SU-DHL-6 (cell line): Measurements from ENCODE around the gene LAS1L.
"Not testable (repeated sequence)": the region's sequence is repeated elsewhere in the genome, so short reads cannot be mapped to it uniquely, and the experiment has no call there.

ENCODE experiments used
- H2AFZ ChIP-seq: fragments of 200-600 bp; sonication (generic); 2 replicates; pipeline ENCODE4 v1.6.1; 2014; ENCODE audit warnings: low read depth, mild to moderate bottlenecking, moderate library complexity, mixed read lengths, antibody characterized with exemption, low read length; ENCODE audit not compliant: severe bottlenecking
- H3F3A ChIP-seq: fragments of 200-600 bp; shearing (Covaris generic); 2 replicates; pipeline ENCODE4 v1.6.0; 2016; ENCODE audit warnings: antibody characterized with exemption, mild to moderate bottlenecking; ENCODE audit not compliant: insufficient read depth
- H3K27ac ChIP-seq: fragments of 200-600 bp; sonication (generic); 2 replicates; pipeline ENCODE4 v1.5.1; 2016; ENCODE audit warnings: low read depth, mild to moderate bottlenecking, low read length, moderate library complexity, mixed read lengths
- H3K27me3 ChIP-seq: fragments of 200-600 bp; sonication (generic), shearing (Covaris generic); 2 replicates; pipeline ENCODE4 v1.6.0; 2014; ENCODE audit warnings: mild to moderate bottlenecking, low read length
- H3K36me3 ChIP-seq: fragments of 200-600 bp; sonication (generic); 2 replicates; pipeline ENCODE4 v1.6.1; 2014; ENCODE audit warnings: mild to moderate bottlenecking, low read length, mixed read lengths
- H3K4me2 ChIP-seq: fragments of 300-600, 200-600 bp; shearing (Covaris generic), sonication (generic); 2 replicates; pipeline ENCODE4 v1.6.0; 2014; ENCODE audit warnings: low read length, low read depth, mild to moderate bottlenecking; ENCODE audit not compliant: poor library complexity, severe bottlenecking
- H3K4me3 ChIP-seq: fragments of 200-600 bp; sonication (generic); 2 replicates; pipeline ENCODE4 v1.5.1; 2014; ENCODE audit warnings: antibody characterized with exemption, low read length, mild to moderate bottlenecking, mixed read lengths; ENCODE audit not compliant: insufficient read depth, poor library complexity, severe bottlenecking
- H3K79me2 ChIP-seq: fragments of 200-600 bp; sonication (generic); 2 replicates; pipeline ENCODE4 v1.6.1; 2014; ENCODE audit warnings: mild to moderate bottlenecking, low read length, moderate library complexity; ENCODE audit not compliant: insufficient read depth
- H3K9ac ChIP-seq: fragments of 200-600 bp; sonication (generic); 2 replicates; pipeline ENCODE4 v1.7.0; 2014; ENCODE audit warnings: mild to moderate bottlenecking, low read length
- H3K9me2 ChIP-seq: fragments of 200-600 bp; sonication (generic); replicated peaks from 2 replicates; pipeline ENCODE4 v1.6.1; 2014; ENCODE audit warnings: low read length; ENCODE audit not compliant: insufficient read depth
- H3K9me3 ChIP-seq: fragments of 200-600 bp; sonication (generic); 2 replicates; pipeline ENCODE4 v1.6.1; 2014; ENCODE audit warnings: low read length, mixed read lengths; ENCODE audit not compliant: insufficient read depth
- H4K20me1 ChIP-seq: fragments of 200-600 bp; sonication (generic); 2 replicates; pipeline ENCODE4 v1.6.1; 2014; ENCODE audit warnings: low read depth, mild to moderate bottlenecking, antibody characterized with exemption, low read length, moderate library complexity, mixed read lengths
- EZH2phosphoT487 ChIP-seq: fragments of 200-600 bp; sonication (generic), shearing (Covaris generic); conservative IDR thresholded peaks from 2 replicates; pipeline ENCODE4 v1.6.1; 2018; ENCODE audit warnings: mild to moderate bottlenecking, antibody characterized with exemption, low read length, moderate library complexity, mixed read lengths
- TF ChIP-seq, protein P1 (sequence below): fragments of 200-600 bp; sonication (generic); IDR thresholded peaks from one replicate; pipeline ENCODE4 v1.5.1; 2017; ENCODE audit warnings: antibody characterized with exemption, mild to moderate bottlenecking, low read length, moderate library complexity; ENCODE audit not compliant: insufficient read depth, poor library complexity, severe bottlenecking

LAS1L gene

GRCh38 chrX:65488495-65488894 lies 46.1 kb downstream of the LAS1L start:
- no peaks in the 10 kb centered on the region for H3K27me3 ChIP-seq
- no peaks in the 10 kb centered on the region for H3K9me3 ChIP-seq
- no peaks in the 10 kb centered on the region for H3F3A ChIP-seq
- H3K4me2 ChIP-seq: no peak overlapping the region
- H3K27ac ChIP-seq: no peak overlapping the region
- H2AFZ ChIP-seq: no peak overlapping the region
- H4K20me1 ChIP-seq: no peaks in the 10 kb centered on the region
- H3K36me3 ChIP-seq: no peaks in the 10 kb centered on the region
- H3K9me2 ChIP-seq: no peaks in the 10 kb centered on the region
- no peaks in the 10 kb centered on the region for H3K79me2 ChIP-seq
- no peak for TF ChIP-seq EZH2phosphoT487
- TF ChIP-seq, protein P1, sequence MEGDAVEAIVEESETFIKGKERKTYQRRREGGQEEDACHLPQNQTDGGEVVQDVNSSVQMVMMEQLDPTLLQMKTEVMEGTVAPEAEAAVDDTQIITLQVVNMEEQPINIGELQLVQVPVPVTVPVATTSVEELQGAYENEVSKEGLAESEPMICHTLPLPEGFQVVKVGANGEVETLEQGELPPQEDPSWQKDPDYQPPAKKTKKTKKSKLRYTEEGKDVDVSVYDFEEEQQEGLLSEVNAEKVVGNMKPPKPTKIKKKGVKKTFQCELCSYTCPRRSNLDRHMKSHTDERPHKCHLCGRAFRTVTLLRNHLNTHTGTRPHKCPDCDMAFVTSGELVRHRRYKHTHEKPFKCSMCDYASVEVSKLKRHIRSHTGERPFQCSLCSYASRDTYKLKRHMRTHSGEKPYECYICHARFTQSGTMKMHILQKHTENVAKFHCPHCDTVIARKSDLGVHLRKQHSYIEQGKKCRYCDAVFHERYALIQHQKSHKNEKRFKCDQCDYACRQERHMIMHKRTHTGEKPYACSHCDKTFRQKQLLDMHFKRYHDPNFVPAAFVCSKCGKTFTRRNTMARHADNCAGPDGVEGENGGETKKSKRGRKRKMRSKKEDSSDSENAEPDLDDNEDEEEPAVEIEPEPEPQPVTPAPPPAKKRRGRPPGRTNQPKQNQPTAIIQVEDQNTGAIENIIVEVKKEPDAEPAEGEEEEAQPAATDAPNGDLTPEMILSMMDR: no peak
- no peak overlapping the region for H3K9ac ChIP-seq
- no peak overlapping the region for H3K4me3 ChIP-seq

GRCh38 chrX:65480960-65481359 lies 53.6 kb downstream of the LAS1L start:
- H3K27ac ChIP-seq: no peak overlapping the region
- H4K20me1 ChIP-seq: no peaks in the 10 kb centered on the region
- no peaks in the 10 kb centered on the region for H3K9me3 ChIP-seq
- TF ChIP-seq EZH2phosphoT487: no peak
- TF ChIP-seq, protein P1: no peak
- no peaks in the 10 kb centered on the region for H3F3A ChIP-seq
- no peaks in the 10 kb centered on the region for H3K79me2 ChIP-seq
- H3K27me3 ChIP-seq: no peaks in the 10 kb centered on the region
- no peaks in the 10 kb centered on the region for H3K9me2 ChIP-seq
- H3K36me3 ChIP-seq: no peaks in the 10 kb centered on the region
- no peak overlapping the region for H2AFZ ChIP-seq
- no peak overlapping the region for H3K4me3 ChIP-seq
- H3K4me2 ChIP-seq: no peak overlapping the region
- no peak overlapping the region for H3K9ac ChIP-seq

DNA sequence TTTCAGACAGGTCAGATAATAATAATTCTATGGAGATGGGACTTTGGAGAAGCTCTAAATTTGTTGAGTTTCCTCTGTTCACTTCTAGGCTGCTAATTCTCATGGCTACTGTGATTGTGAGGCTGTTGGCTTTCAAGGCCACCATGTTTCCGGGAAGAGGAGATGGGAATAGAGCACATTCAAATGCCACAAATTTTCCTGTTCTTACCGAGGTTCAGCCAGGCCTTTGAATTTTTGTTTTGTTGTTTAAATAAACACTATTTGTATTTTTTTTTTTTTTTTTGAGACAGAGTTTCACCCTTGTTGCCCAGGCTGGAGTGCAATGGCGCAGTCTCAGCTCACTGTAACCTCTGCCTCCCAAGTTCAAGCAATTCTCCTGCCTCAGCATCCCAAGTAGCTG lies 55.5 kb downstream of the LAS1L start:
- H3K36me3 ChIP-seq, H3K27ac ChIP-seq, H3K9ac ChIP-seq, H2AFZ ChIP-seq, H3K9me2 ChIP-seq, H3K27me3 ChIP-seq, H3K4me3 ChIP-seq, H4K20me1 ChIP-seq, H3K4me2 ChIP-seq, H3K9me3 ChIP-seq, H3K79me2 ChIP-seq, H3F3A ChIP-seq: not testable (repeated sequence)

GRCh38 chrX:65476564-65476963 lies 58.0 kb downstream of the LAS1L start:
- no peaks in the 10 kb centered on the region for H3K27me3 ChIP-seq
- no peaks in the 10 kb centered on the region for H3K36me3 ChIP-seq
- H3K9me2 ChIP-seq: no peaks in the 10 kb centered on the region
- no peaks in the 10 kb centered on the region for H3F3A ChIP-seq
- H3K79me2 ChIP-seq: no peaks in the 10 kb centered on the region
- H3K27ac ChIP-seq: no peak overlapping the region
- H2AFZ ChIP-seq: no peak overlapping the region
- TF ChIP-seq, protein P1: no peak
- no peak for TF ChIP-seq EZH2phosphoT487
- H3K9ac ChIP-seq: no peak overlapping the region
- no peak overlapping the region for H3K4me2 ChIP-seq
- H4K20me1 ChIP-seq: no peaks in the 10 kb centered on the region
- H3K4me3 ChIP-seq: no peak overlapping the region
- H3K9me3 ChIP-seq: no peaks in the 10 kb centered on the region
